ENCODE results near the gene PTBP2. TPM values are rescaled to one million over a fixed set of nuclear protein-coding genes. Genes with fewer than 3 reads are reported as not detected.

Gene PTBP2
- total RNA-seq, 4 donors from 2014 or later: 117 to 161 (median 121) TPM

DNA sequence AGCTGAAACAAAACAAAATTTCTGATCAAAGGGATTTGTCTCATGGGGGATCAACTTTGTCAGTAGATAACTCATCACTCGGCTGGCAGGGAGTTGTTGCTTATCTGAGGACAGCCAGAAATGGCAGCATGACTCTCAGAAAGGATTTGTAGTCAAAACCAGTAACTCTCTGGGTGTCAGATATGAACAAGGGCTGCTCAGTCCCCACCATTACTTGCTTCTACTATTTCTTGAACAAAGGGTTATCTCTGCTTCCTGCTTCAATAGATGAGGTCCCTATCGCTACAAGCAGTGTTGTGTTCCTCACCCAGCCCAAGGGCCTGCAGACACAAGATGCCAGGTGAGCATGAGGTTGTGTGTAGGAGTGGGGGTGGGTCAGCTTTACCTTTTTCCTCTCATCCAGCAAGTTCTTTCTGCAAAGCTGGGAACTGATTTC, 116.2 kb downstream of the PTBP2 start:
- peaks cover 0 to 13% (median 0%) of the 10 kb centered on the region in 3 donors for H3K4me1 ChIP-seq
- 100% methylated on average over 1 of the region's 2 CpGs for WGBS, 2 donors (ENCODE audit: low coverage in 1 of 2)
- TF ChIP-seq POLR2AphosphoS5 (IDR thresholded peaks at IDR 0.05) (no peak), POLR2A (IDR thresholded peaks at IDR 0.05) (no peak), EP300 (IDR thresholded peaks at IDR 0.05) (no peak)
- TF ChIP-seq, protein P1, sequence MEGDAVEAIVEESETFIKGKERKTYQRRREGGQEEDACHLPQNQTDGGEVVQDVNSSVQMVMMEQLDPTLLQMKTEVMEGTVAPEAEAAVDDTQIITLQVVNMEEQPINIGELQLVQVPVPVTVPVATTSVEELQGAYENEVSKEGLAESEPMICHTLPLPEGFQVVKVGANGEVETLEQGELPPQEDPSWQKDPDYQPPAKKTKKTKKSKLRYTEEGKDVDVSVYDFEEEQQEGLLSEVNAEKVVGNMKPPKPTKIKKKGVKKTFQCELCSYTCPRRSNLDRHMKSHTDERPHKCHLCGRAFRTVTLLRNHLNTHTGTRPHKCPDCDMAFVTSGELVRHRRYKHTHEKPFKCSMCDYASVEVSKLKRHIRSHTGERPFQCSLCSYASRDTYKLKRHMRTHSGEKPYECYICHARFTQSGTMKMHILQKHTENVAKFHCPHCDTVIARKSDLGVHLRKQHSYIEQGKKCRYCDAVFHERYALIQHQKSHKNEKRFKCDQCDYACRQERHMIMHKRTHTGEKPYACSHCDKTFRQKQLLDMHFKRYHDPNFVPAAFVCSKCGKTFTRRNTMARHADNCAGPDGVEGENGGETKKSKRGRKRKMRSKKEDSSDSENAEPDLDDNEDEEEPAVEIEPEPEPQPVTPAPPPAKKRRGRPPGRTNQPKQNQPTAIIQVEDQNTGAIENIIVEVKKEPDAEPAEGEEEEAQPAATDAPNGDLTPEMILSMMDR (IDR thresholded peaks at IDR 0.05): no peak
- H3K27me3 ChIP-seq: no peaks in the 10 kb centered on the region
- no peak for ATAC-seq
- no peaks in the 10 kb centered on the region for H3K9me3 ChIP-seq
- H3K27ac ChIP-seq: no peak overlapping the region
- H3K4me3 ChIP-seq: no peak overlapping the region
- H3K36me3 ChIP-seq: no peaks in the 10 kb centered on the region

- ATAC-seq: no peak
- Histone ChIP-seq H3K9me3 (no peaks in the 10 kb centered on the region), H3K36me3 (no peaks in the 10 kb centered on the region), H3K4me3 (no peak overlapping the region), H3K27ac (no peak overlapping the region), H3K4me1 (peaks cover 0 to 13% (median 0%) of the 10 kb centered on the region in 3 donors), H3K27me3 (no peaks in the 10 kb centered on the region)
- TF ChIP-seq POLR2AphosphoS5 (IDR thresholded peaks at IDR 0.05): no peak
- TF ChIP-seq POLR2A (IDR thresholded peaks at IDR 0.05): no peak
- TF ChIP-seq, protein P1 (IDR thresholded peaks at IDR 0.05): no peak
- no peak for TF ChIP-seq EP300 (IDR thresholded peaks at IDR 0.05)
- 88 to 98% methylated on average over 3 of the region's 3 CpGs for WGBS, 2 donors (ENCODE audit: low coverage in 1 of 2)
Measured at GRCh38 chr1:96840396-96840795, 118.8 kb downstream of the PTBP2 start.

- Histone ChIP-seq H3K36me3 (no peaks in the 10 kb centered on the region), H3K27me3 (no peaks in the 10 kb centered on the region), H3K4me3 (no peak overlapping the region), H3K4me1 (peaks cover 0 to 10% (median 0%) of the 10 kb centered on the region in 3 donors), H3K9me3 (no peaks in the 10 kb centered on the region), H3K27ac (no peak overlapping the region)
- no peak for ATAC-seq
- TF ChIP-seq, protein P1 (IDR thresholded peaks at IDR 0.05): no peak
- TF ChIP-seq POLR2A (IDR thresholded peaks at IDR 0.05): no peak
- no peak for TF ChIP-seq EP300 (IDR thresholded peaks at IDR 0.05)
Measured at GRCh38 chr1:96842215-96842614, 120.6 kb downstream of the PTBP2 start.

DNA sequence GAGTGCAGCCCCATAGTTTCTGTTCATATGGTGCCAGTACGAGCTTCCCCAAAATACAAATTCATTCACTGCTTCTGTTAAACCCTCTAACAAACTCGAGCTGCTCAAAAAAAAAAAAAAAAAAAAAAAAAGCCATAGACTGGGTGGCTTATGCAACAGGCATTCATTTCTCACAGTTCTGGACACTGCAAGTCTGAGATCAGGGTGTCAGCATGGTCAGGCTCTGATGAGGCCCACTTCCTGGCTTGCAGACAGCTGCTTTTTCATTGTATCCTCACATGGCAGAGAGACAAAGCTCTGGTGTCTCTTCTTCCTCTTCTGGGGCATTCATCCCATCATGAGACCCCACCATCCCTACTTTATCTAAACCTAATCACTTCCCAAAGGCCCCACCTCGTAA, 121.6 kb downstream of the PTBP2 start:
- WGBS, 2 donors (ENCODE audit: low coverage in 1 of 2): 65 to 78% methylated on average over 3 of the region's 3 CpGs
- no peak for ATAC-seq
- no peaks in the 10 kb centered on the region for H3K9me3 ChIP-seq
- H3K4me3 ChIP-seq: no peak overlapping the region
- TF ChIP-seq, protein P1 (IDR thresholded peaks at IDR 0.05): no peak
- H3K27ac ChIP-seq: no peak overlapping the region
- H3K4me1 ChIP-seq: peaks cover 0 to under 1% (median 0%) of the 10 kb centered on the region in 3 donors
- no peaks in the 10 kb centered on the region for H3K36me3 ChIP-seq
- no peaks in the 10 kb centered on the region for H3K27me3 ChIP-seq

DNA sequence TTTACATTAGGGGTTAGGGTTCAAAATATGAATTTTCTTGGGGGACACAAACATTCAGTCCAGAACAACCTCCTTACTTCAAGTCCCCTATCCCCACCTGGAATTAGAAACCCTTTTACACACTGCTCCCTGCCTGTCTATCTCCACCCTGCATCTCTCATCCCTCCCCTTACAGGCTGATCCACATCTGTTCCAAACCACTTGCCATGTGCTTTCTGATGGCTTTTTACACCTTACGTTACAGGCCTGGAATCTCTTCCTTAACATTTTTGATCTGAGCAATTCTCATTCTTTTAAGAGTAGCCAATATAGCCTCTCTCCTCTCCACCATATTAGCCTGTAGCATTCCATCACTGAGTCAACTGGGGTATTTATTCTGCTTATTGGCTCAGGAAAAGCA, 122.0 kb downstream of the PTBP2 start:
- 100% methylated on average over 1 of the region's 1 CpG; no CpG with 5 or more reads in 1 of the 2 donors for WGBS, 2 donors (ENCODE audit: low coverage in 1 of 2)
- no peak for ATAC-seq

More for the DNA sequence above, 122.0 kb downstream of the PTBP2 start:
- H3K9me3 ChIP-seq: no peaks in the 10 kb centered on the region
- no peak overlapping the region for H3K27ac ChIP-seq
- H3K36me3 ChIP-seq: no peaks in the 10 kb centered on the region
- no peak overlapping the region for H3K4me3 ChIP-seq
- TF ChIP-seq, protein P1 (IDR thresholded peaks at IDR 0.05): no peak
- TF ChIP-seq POLR2AphosphoS5 (IDR thresholded peaks at IDR 0.05) (no peak), POLR2A (IDR thresholded peaks at IDR 0.05) (no peak), EP300 (IDR thresholded peaks at IDR 0.05) (no peak)
- H3K27me3 ChIP-seq: no peaks in the 10 kb centered on the region
- no peaks in the 10 kb centered on the region for H3K4me1 ChIP-seq

Measured in gastroesophageal sphincter (tissue), 4 donors.